Right lobe of liver (tissue), 4 donors: ENCODE data around the gene TRMO.

Experiments
- POLR2A ChIP-seq: fragments of 450-650 bp; IDR thresholded peaks from one replicate; pipeline ENCODE4 v1.6.1; 2017; ENCODE audit warnings: antibody characterized with exemption, mild to moderate bottlenecking
- TF ChIP-seq, protein P1 (sequence below), 4 donors: fragments of 200-600 bp in 3 of 4; fragments of 450-650 bp in 1 of 4; IDR thresholded peaks; one replicate each; pipeline versions ENCODE4 v1.5.1 to v1.8.0; 2016 to 2022; ENCODE audit warnings: antibody characterized with exemption in 4 of 4, mild to moderate bottlenecking in 2 of 4
- donor health status: DM: no; HTN: no; CAD: no.
- donor health status: DM: no; HTN: no; CAD: no.
- donor health status: DM: no; HTN: yes; CAD: no.

DNA sequence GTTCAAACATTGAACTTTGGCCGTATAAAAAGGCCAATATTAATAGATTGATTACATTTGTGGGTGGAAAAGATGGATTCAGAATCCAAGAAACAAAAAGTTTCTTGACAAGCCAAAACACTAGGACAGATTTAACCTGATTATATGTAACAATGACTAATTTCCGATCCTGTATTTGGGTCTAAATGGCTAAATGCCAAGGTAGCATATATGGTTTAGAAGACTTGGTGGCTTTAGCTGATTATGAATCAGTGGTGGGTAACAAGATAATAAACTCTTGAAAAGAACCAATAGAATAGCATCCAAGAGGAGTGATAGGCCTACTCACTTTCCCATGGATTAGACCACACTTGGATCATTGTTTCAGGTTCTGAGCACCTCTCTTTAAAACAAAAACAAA lies 39.1 kb upstream of the TRMO start:
- TF ChIP-seq, protein P1, sequence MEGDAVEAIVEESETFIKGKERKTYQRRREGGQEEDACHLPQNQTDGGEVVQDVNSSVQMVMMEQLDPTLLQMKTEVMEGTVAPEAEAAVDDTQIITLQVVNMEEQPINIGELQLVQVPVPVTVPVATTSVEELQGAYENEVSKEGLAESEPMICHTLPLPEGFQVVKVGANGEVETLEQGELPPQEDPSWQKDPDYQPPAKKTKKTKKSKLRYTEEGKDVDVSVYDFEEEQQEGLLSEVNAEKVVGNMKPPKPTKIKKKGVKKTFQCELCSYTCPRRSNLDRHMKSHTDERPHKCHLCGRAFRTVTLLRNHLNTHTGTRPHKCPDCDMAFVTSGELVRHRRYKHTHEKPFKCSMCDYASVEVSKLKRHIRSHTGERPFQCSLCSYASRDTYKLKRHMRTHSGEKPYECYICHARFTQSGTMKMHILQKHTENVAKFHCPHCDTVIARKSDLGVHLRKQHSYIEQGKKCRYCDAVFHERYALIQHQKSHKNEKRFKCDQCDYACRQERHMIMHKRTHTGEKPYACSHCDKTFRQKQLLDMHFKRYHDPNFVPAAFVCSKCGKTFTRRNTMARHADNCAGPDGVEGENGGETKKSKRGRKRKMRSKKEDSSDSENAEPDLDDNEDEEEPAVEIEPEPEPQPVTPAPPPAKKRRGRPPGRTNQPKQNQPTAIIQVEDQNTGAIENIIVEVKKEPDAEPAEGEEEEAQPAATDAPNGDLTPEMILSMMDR (IDR thresholded peaks at IDR 0.05): no peak
- no peak for TF ChIP-seq POLR2A
